H1 (cell line): ENCODE data around the gene GREB1L. TPM values are rescaled to one million over a fixed set of nuclear protein-coding genes. Genes with fewer than 3 reads are reported as not detected.

Experiments used
- BRCA1 ChIP-seq: IDR thresholded peaks from 2 replicates; pipeline ENCODE4 v1.6.1; 2012; ENCODE audit warnings: low read depth, low read length, improper control_type of control experiment
- RBBP5 ChIP-seq: IDR thresholded peaks from 2 replicates; pipeline ENCODE4 v1.7.1; 2012; ENCODE audit warnings: low read depth, mild to moderate bottlenecking, inconsistent platforms, low read length, moderate library complexity, borderline replicate concordance
- RNF2 ChIP-seq: fragments of 200-900, 300-1000 bp; sonication (generic); IDR thresholded peaks from 2 replicates; pipeline ENCODE4 v1.7.1; 2016; ENCODE audit warnings: borderline replicate concordance, low read depth, mild to moderate bottlenecking, antibody characterized with exemption, low read length; ENCODE audit not compliant: poor library complexity, severe bottlenecking; ENCODE audit errors: missing control alignments
- SRF ChIP-seq: IDR thresholded peaks from 2 replicates; pipeline ENCODE4 v1.6.1; 2011; ENCODE audit warnings: mild to moderate bottlenecking, low read depth, low read length, moderate library complexity
- polyA plus RNA-seq, 7 experiments: library from polyadenylated mRNA; depleted of rRNA in 3 of 7; stranded (reverse) in 5 of 7; unstranded in 2 of 7; fragments of >200 nt in 5 of 7; fragments of 200-250 nt in 2 of 7; gene quantifications; 1 replicate in 5 of 7; 2 replicates in 1 of 7; 4 replicates in 1 of 7; pipeline versions ENCODE4 v1.2.1 to v1.2.3, GENCODE V29; 2011 to 2013; ENCODE audit warnings: missing spikeins in 2 of 7, mixed read lengths in 2 of 7
- total RNA-seq: library from RNA; stranded (reverse); fragmentation: NEBNext Ultra II Directional; extraction: Animal tissue kit (Norgen Biotek cat#: 25700); gene quantifications from 2 replicates; pipeline ENCODE4 v1.2.1, GENCODE V29; 2021

Gene GREB1L
- total and polyA plus RNA-seq, 2 of the 8 experiments (the other 6 are each of a cell fraction or from before 2014, with no cell fraction given), result 0.34 to 1.6 TPM

DNA sequence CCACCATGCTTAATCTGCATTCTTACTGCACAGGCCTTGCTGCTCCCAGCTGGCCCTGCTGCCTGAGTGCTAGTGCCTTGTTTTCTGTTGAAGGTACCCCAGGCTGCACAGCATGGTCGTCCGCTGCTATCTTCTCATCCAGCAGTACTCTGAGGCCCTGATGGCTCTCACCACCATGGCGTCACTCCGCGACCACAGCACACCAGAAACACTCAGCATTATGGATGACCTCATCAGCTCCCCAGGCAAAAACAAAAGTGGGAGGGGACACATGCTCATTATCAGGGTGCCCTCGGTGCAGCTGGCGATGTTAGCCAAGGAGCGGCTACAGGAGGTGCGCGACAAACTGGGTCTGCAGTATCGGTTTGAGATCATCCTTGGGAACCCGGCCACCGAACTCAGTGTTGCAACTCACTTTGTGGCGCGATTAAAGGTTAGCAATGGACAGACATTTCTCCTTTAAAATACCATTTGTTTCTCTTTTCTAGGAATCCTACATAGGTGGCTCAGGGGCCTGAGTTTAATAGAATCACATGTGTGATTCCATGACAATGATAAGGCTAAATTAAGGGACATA, 248.0 kb downstream of the GREB1L start (continued):
- TF ChIP-seq RNF2 (no peak), SRF (no peak), RBBP5 (no peak), BRCA1 (no peak)
- TF ChIP-seq, all 59 proteins: peak for 0
